Body of pancreas (tissue), 4 donors: ENCODE data around the gene ARSB. TPM values are rescaled to one million over a fixed set of nuclear protein-coding genes. Genes with fewer than 3 reads are reported as not detected.

Experiments
- ATAC-seq: fragments of 150-250 bp; one replicate; pipeline ENCODE4 v1.9.1; 2016
- DNase-seq, 4 donors: peaks; one replicate each; pipeline ENCODE4 v3.0.0-alpha.2; 2019
- H3K27ac ChIP-seq, 4 donors: fragments of 200-600 bp; sonication (generic); 1 replicate in 3 of 4; 2 replicates in 1 of 4; pipeline versions ENCODE4 v1.5.1 to v1.6.1; 2016 to 2019; ENCODE audit warnings: mild to moderate bottlenecking in 1 of 4, mixed read lengths in 1 of 4, moderate library complexity in 1 of 4
- H3K27me3 ChIP-seq, 2 donors: fragments of 200-600 bp; sonication (generic); one replicate each; pipeline ENCODE4 v1.6.0; 2016; ENCODE audit warnings: mild to moderate bottlenecking in 1 of 2
- H3K36me3 ChIP-seq, 2 donors: fragments of 200-600 bp; sonication (generic); replicated peaks in 1 of 2; 2 replicates each; pipeline ENCODE4 v1.5.1; 2016; ENCODE audit warnings: low read depth in 2 of 2; ENCODE audit not compliant: insufficient read depth in 1 of 2
- H3K4me1 ChIP-seq: fragments of 200-600 bp; sonication (generic); one replicate; pipeline ENCODE4 v1.6.0; 2016
- H3K4me3 ChIP-seq, 2 donors: fragments of 200-600 bp; sonication (generic); 1 replicate in 1 of 2; 2 replicates in 1 of 2; pipeline ENCODE4 v1.5.1; 2016 to 2019
- H3K9me3 ChIP-seq, 3 donors: fragments of 200-600 bp; sonication (generic); 1 replicate in 2 of 3; 2 replicates in 1 of 3; pipeline ENCODE4 v1.5.1; 2016
- CTCF ChIP-seq, 7 experiments: fragments of 450-650 bp in 4 of 7; fragments of 200-600 bp in 3 of 7; sonication (generic) in 3 of 7; IDR thresholded peaks; one replicate each; pipeline ENCODE4 v1.5.1; 2016 to 2019; ENCODE audit warnings: antibody characterized with exemption in 7 of 7
- POLR2A ChIP-seq, 3 donors: fragments of 450-650 bp; IDR thresholded peaks; one replicate each; pipeline ENCODE4 v1.6.1; 2016; ENCODE audit warnings: antibody characterized with exemption in 3 of 3, mild to moderate bottlenecking in 2 of 3
- WGBS, 2 donors: methylation state at CpG; one replicate each; pipeline ENCODE4 v1.1.5; 2017; 5-methylcytosine and 5-hydroxymethylcytosine counted together
- intact Hi-C: fragments of 100-400 bp; cut with DNase I; formaldehyde crosslinking; loops from one replicate; pipeline ENCODE4 v1.15.1; 2023
- total RNA-seq, 2 donors: library from RNA; depleted of rRNA; stranded (reverse); fragments of >200 nt; gene quantifications; one replicate each; pipeline ENCODE4 v1.1.0, GENCODE V29; 2016

ARSB gene
- total RNA-seq, 2 donors from 2014 or later: 9.9 to 12.2 TPM

DNA sequence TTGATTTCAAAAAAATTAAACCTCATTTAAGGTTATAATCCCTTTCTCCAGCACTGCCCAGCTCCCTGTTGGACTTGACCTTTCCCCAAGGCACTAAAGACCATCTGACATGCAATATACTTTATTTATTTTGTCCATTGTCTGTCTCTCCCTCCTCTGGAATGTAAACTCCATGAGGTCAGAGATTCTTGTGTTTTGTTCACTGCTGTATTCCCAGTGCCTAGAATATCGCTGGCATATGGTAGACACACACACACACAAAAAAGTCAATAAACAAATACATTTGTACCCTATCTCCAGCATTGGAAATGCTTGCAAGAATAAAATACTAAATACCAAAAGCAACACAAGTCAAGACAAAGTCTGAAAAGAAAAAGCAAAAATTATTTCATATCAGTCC, 17.3 kb upstream of the ARSB start:
- no peaks in the 10 kb centered on the region for H3K27me3 ChIP-seq
- no peak overlapping the region for H3K4me3 ChIP-seq
- H3K9me3 ChIP-seq: no peaks in the 10 kb centered on the region
- DNase-seq (no peak), ATAC-seq (no peak)
- H3K27ac ChIP-seq: no peak overlapping the region
- 83 to 93% methylated on average over 1 of the region's 1 CpG for WGBS, 2 donors
- intact Hi-C loops: no loop called here
- H3K4me1 ChIP-seq: no peaks in the 10 kb centered on the region
- TF ChIP-seq CTCF (IDR thresholded peaks at IDR 0.05): no peak
- no peak for TF ChIP-seq POLR2A (IDR thresholded peaks at IDR 0.05)
- no peaks in the 10 kb centered on the region for H3K36me3 ChIP-seq

GRCh38 chr5:79001471-79001870, 16.4 kb upstream of the ARSB start:
- H3K27ac ChIP-seq: no peak overlapping the region
- H3K27me3 ChIP-seq: no peaks in the 10 kb centered on the region
- no peaks in the 10 kb centered on the region for H3K9me3 ChIP-seq
- no peak overlapping the region for H3K4me3 ChIP-seq
- ATAC-seq (no peak), DNase-seq (no peak)
- no peaks in the 10 kb centered on the region for H3K36me3 ChIP-seq
- H3K4me1 ChIP-seq: no peaks in the 10 kb centered on the region
- no peak for TF ChIP-seq POLR2A (IDR thresholded peaks at IDR 0.05)
- no peak for TF ChIP-seq CTCF (IDR thresholded peaks at IDR 0.05)
- intact Hi-C loops: no loop called here

GRCh38 chr5:78997090-78997489, 12.0 kb upstream of the ARSB start:
- Histone ChIP-seq H3K4me1 (no peaks in the 10 kb centered on the region), H3K27me3 (no peaks in the 10 kb centered on the region), H3K9me3 (no peaks in the 10 kb centered on the region), H3K36me3 (no peaks in the 10 kb centered on the region), H3K4me3 (no peak overlapping the region), H3K27ac (no peak overlapping the region)
- 88 to 90% methylated on average over 2 of the region's 2 CpGs for WGBS, 2 donors
- DNase-seq: no peak
- intact Hi-C loops: no loop called here
- ATAC-seq: no peak
- no peak for TF ChIP-seq POLR2A (IDR thresholded peaks at IDR 0.05)
- no peak for TF ChIP-seq CTCF (IDR thresholded peaks at IDR 0.05)

- no peak overlapping the region for H3K4me3 ChIP-seq
- no peaks in the 10 kb centered on the region for H3K36me3 ChIP-seq
- ATAC-seq (no peak), DNase-seq (no peak)
- no peak overlapping the region for H3K27ac ChIP-seq
- H3K4me1 ChIP-seq: no peaks in the 10 kb centered on the region
- intact Hi-C loops: no loop called here
- no peaks in the 10 kb centered on the region for H3K27me3 ChIP-seq
- TF ChIP-seq POLR2A (IDR thresholded peaks at IDR 0.05) (no peak), CTCF (IDR thresholded peaks at IDR 0.05) (no peak)
- WGBS, 2 donors: 83 to 91% methylated on average over 2 of the region's 2 CpGs
- no peaks in the 10 kb centered on the region for H3K9me3 ChIP-seq
Measured at GRCh38 chr5:78995521-78996007, 10.5 kb upstream of the ARSB start.

DNA sequence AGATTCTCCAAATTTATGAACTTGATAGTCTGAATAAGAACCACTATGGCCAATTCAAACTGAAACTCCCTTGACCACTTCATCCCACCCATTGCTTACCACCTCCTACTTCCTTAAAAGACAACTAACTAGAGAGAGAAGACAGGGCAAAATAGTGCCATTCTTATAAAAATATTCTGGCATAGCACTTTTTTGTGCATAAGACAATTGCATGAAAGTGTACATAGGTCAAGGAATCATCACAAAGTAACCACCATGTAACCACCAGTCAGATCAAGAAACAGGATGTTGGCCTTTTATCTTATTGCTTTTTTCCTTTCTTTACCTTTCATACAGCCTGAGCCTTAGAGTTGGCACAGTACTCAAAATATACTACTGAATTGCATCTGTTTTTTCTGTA, 8.1 kb upstream of the ARSB start:
- no peak for TF ChIP-seq CTCF (IDR thresholded peaks at IDR 0.05)
- TF ChIP-seq POLR2A (IDR thresholded peaks at IDR 0.05): no peak
- Histone ChIP-seq H3K4me1 (no peaks in the 10 kb centered on the region), H3K27me3 (no peaks in the 10 kb centered on the region), H3K36me3 (no peaks in the 10 kb centered on the region), H3K4me3 (no peak overlapping the region), H3K9me3 (no peaks in the 10 kb centered on the region), H3K27ac (no peak overlapping the region)
- DNase-seq (no peak), ATAC-seq (no peak)
- intact Hi-C loops: no loop called here
